Natural killer cell (primary cell): ENCODE data around the gene CEP112. TPM values are rescaled to one million over a fixed set of nuclear protein-coding genes. Genes with fewer than 3 reads are reported as not detected.

Experiments
- ATAC-seq, 3 donors: fragments of 150-1000 bp in 2 of 3; fragments of 200-7000 bp in 1 of 3; cut with Tn5 transposase; 1 replicate in 1 of 3; 2 replicates in 2 of 3; pipeline ENCODE4 v1.10.0; 2021; ENCODE audit warnings: mild to moderate bottlenecking in 2 of 3, moderate library complexity in 2 of 3
- DNase-seq, 2 donors: peaks; one replicate each; pipeline versions ENCODE4 v3.0.0 to v3.0.0-alpha.2; 2013 to 2021; ENCODE audit warnings: mixed read lengths in 1 of 2
- H3K27ac ChIP-seq: one replicate; pipeline ENCODE4 v1.5.1; 2013; ENCODE audit warnings: mild to moderate bottlenecking, low read length
- H3K27me3 ChIP-seq: one replicate; pipeline ENCODE4 v1.6.1; 2013; ENCODE audit warnings: low read length; ENCODE audit not compliant: control insufficient read depth, insufficient read depth
- H3K36me3 ChIP-seq: one replicate; pipeline ENCODE4 v1.6.1; 2013; ENCODE audit warnings: low read length; ENCODE audit not compliant: control insufficient read depth, insufficient read depth
- H3K4me1 ChIP-seq: one replicate; pipeline ENCODE4 v1.6.1; 2013; ENCODE audit warnings: low read length; ENCODE audit not compliant: control insufficient read depth, insufficient read depth
- H3K4me3 ChIP-seq: one replicate; pipeline ENCODE4 v1.5.1; 2013; ENCODE audit warnings: low read length
- H3K9me3 ChIP-seq: one replicate; pipeline ENCODE4 v1.6.1; 2013; ENCODE audit warnings: low read length; ENCODE audit not compliant: control insufficient read depth, insufficient read depth
- H3K27ac Mint-ChIP-seq, 2 donors: one replicate each; pipeline ENCODE4 v1.8.0; 2022; ENCODE audit warnings: mild to moderate bottlenecking in 2 of 2, mixed read lengths in 2 of 2, moderate library complexity in 1 of 2
- H3K27me3 Mint-ChIP-seq, 2 donors: one replicate each; pipeline ENCODE4 v1.8.0; 2022; ENCODE audit warnings: low read depth in 2 of 2, mixed read lengths in 2 of 2
- H3K36me3 Mint-ChIP-seq: one replicate; pipeline ENCODE4 v1.8.0; 2022; ENCODE audit warnings: mixed read lengths
- H3K4me1 Mint-ChIP-seq, 2 donors: one replicate each; pipeline ENCODE4 v1.8.0; 2022; ENCODE audit warnings: mixed read lengths in 2 of 2
- H3K4me3 Mint-ChIP-seq: one replicate; pipeline ENCODE4 v1.8.0; 2022; ENCODE audit warnings: mild to moderate bottlenecking, moderate library complexity, mixed read lengths
- H3K9me3 Mint-ChIP-seq, 2 donors: one replicate each; pipeline ENCODE4 v1.8.0; 2022; ENCODE audit warnings: mixed read lengths in 2 of 2
- CTCF ChIP-seq: fragments of 200-600 bp; IDR thresholded peaks from one replicate; pipeline ENCODE4 v1.8.0; 2022; ENCODE audit warnings: antibody characterized with exemption
- WGBS: methylation state at CpG from one replicate; pipeline ENCODE4 v1.1.7; 2013; ENCODE audit warnings: missing lambda C conversion rate; ENCODE audit not compliant: insufficient coverage; 5-methylcytosine and 5-hydroxymethylcytosine counted together
- intact Hi-C: fragments of 100-400 bp; cut with micrococcal nuclease; formaldehyde crosslinking; loops from one replicate; pipeline ENCODE4 v1.14.2; 2022
- total RNA-seq, 4 donors: library from RNA; stranded (reverse); fragments of 120-200 nt in 1 of 4; gene quantifications; one replicate each; pipeline versions ENCODE4 v1.2.3 to v1.2.4, GENCODE V29; 2013 to 2022

The CEP112 gene
- total RNA-seq, 3 donors from 2014 or later (not counting 1 experiment from before 2014, with no cell fraction given) = 0.60 to 1.1 (median 0.85) TPM

- Mint-ChIP-seq H3K4me3 (no peak overlapping the region), H3K36me3 (no peaks in the 10 kb centered on the region), H3K4me1 (peaks cover 0 to 4% of the 10 kb centered on the region in 2 donors), H3K9me3 (no peaks in the 10 kb centered on the region), H3K27ac (no peak overlapping the region), H3K27me3 (peaks cover 19 to 28% of the 10 kb centered on the region in 2 donors)
- Histone ChIP-seq H3K27ac (no peak overlapping the region), H3K36me3 (no peaks in the 10 kb centered on the region), H3K4me1 (no peaks in the 10 kb centered on the region), H3K4me3 (no peak overlapping the region), H3K27me3 (peaks cover 3% of the 10 kb centered on the region), H3K9me3 (no peaks in the 10 kb centered on the region)
- no peak for TF ChIP-seq CTCF
- DNase-seq (no peak), ATAC-seq (no peak)
- intact Hi-C loops = no loop called here
- 92% methylated on average over 3 of the region's 3 CpGs for WGBS
Measured at GRCh38 chr17:66235377-66235994, 43.6 kb upstream of the CEP112 start.

- H3K36me3 ChIP-seq = no peaks in the 10 kb centered on the region
- H3K4me3 Mint-ChIP-seq = no peak overlapping the region
- intact Hi-C loops = no loop called here
Measured at GRCh38 chr17:66234611-66235010, 42.7 kb upstream of the CEP112 start.

GRCh38 chr17:66233023-66233753 is 41.3 kb upstream of the CEP112 start:
- H3K36me3 Mint-ChIP-seq = no peaks in the 10 kb centered on the region
- H3K27ac Mint-ChIP-seq = no peak overlapping the region
- peaks cover 13 to 25% of the 10 kb centered on the region in 2 donors for H3K27me3 Mint-ChIP-seq
- H3K9me3 Mint-ChIP-seq = no peaks in the 10 kb centered on the region
- H3K4me1 Mint-ChIP-seq = peaks cover 0 to 4% of the 10 kb centered on the region in 2 donors
- Histone ChIP-seq H3K27ac (no peak overlapping the region), H3K36me3 (no peaks in the 10 kb centered on the region), H3K27me3 (peaks cover 1% of the 10 kb centered on the region), H3K4me3 (no peak overlapping the region), H3K4me1 (no peaks in the 10 kb centered on the region), H3K9me3 (no peaks in the 10 kb centered on the region)
- DNase-seq (no peak), ATAC-seq (no peak)
- intact Hi-C loops = no loop called here
- 80% methylated on average over 8 of the region's 8 CpGs for WGBS
- no peak for TF ChIP-seq CTCF
- H3K4me3 Mint-ChIP-seq = no peak overlapping the region

More at GRCh38 chr17:66234611-66235010, 42.7 kb upstream of the CEP112 start:
- Histone ChIP-seq H3K27me3 (peaks cover 3% of the 10 kb centered on the region), H3K27ac (no peak overlapping the region), H3K4me1 (no peaks in the 10 kb centered on the region), H3K4me3 (no peak overlapping the region), H3K9me3 (no peaks in the 10 kb centered on the region)
- no peak for ATAC-seq
- H3K9me3 Mint-ChIP-seq = no peaks in the 10 kb centered on the region
- 96% methylated on average over 3 of the region's 3 CpGs for WGBS
- no peak for TF ChIP-seq CTCF
- H3K36me3 Mint-ChIP-seq = no peaks in the 10 kb centered on the region
- H3K4me1 Mint-ChIP-seq = peaks cover 0 to 4% of the 10 kb centered on the region in 2 donors
- peaks cover 19 to 27% of the 10 kb centered on the region in 2 donors for H3K27me3 Mint-ChIP-seq
- DNase-seq = no peak
- H3K27ac Mint-ChIP-seq = no peak overlapping the region
